ENCODE data around the gene FSD1L.

- TF ChIP-seq CTCF (IDR thresholded peaks at IDR 0.05) = no peak
- no peak for TF ChIP-seq POLR2A (IDR thresholded peaks at IDR 0.05)
Measured at GRCh38 chr9:105403552-105404248, 44.1 kb upstream of the FSD1L start.

Measured in testis (tissue), 2 donors.